C4-2B (cell line): ENCODE results near the gene ZNF277.

ENCODE experiments used
- ZFX ChIP-seq: fragments of 450-650 bp; IDR thresholded peaks from 2 replicates; pipeline ENCODE4 v1.6.1; 2017
- TF ChIP-seq, protein P1 (sequence below): fragments of 450-650 bp; conservative IDR thresholded peaks from 2 replicates; pipeline ENCODE4 v1.5.1; 2017; ENCODE audit warnings: mild to moderate bottlenecking

DNA sequence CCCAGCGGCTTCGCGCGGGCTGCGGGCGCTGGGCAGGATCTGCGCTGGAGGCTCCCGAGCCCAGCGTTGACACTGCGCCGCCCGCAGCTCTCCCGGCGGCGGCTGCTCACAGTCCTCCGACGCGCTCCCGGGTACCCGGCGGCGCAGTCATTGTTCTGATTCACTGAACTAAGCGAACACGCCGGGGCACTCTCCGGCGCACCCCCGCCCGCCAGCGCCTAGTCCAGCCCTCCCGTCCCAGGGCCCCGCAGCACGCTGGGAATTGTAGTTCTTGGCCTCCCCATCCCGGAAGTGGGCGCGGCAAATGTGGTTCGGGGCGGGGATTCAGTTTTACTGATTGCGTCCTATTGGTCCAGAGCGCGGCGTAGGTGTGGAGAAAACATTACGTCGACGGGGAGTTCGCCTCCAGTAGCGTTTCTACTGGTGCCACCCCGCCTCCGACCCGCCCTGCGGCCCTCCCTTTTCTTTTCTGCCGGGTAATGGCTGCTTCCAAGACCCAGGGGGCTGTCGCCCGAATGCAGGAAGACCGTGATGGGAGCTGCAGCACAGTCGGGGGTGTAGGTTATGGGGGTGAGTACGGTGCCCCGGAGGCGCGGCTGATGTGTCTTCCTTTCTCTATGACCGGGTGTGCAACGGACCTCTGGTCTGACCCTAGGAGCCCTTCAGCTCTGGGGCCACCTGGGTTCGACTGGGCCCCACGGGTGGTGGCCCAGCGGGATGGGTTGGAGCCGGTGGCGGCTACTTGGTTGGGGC lies at the start of gene ZNF277, which contains the start of gene DOCK4:
- TF ChIP-seq, protein P1, sequence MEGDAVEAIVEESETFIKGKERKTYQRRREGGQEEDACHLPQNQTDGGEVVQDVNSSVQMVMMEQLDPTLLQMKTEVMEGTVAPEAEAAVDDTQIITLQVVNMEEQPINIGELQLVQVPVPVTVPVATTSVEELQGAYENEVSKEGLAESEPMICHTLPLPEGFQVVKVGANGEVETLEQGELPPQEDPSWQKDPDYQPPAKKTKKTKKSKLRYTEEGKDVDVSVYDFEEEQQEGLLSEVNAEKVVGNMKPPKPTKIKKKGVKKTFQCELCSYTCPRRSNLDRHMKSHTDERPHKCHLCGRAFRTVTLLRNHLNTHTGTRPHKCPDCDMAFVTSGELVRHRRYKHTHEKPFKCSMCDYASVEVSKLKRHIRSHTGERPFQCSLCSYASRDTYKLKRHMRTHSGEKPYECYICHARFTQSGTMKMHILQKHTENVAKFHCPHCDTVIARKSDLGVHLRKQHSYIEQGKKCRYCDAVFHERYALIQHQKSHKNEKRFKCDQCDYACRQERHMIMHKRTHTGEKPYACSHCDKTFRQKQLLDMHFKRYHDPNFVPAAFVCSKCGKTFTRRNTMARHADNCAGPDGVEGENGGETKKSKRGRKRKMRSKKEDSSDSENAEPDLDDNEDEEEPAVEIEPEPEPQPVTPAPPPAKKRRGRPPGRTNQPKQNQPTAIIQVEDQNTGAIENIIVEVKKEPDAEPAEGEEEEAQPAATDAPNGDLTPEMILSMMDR = no peak; the same call in 1 of the 2 replicates
- 0 out of 2 replicates have a peak, but pooled peaks have one; percentile 38 for TF ChIP-seq ZFX
